GM13977 (cell line): Measurements from ENCODE around the gene SLC4A8.

ENCODE experiments used
- DNase-seq: peaks from one replicate; pipeline ENCODE4 v3.0.0; 2012; ENCODE audit warnings: low spot score
- CTCF ChIP-seq: IDR thresholded peaks from 2 replicates; pipeline ENCODE4 v1.5.1; 2012; ENCODE audit warnings: mild to moderate bottlenecking, control low read depth; ENCODE audit not compliant: insufficient read depth; ENCODE audit errors: extremely low read depth, missing control alignments
- in situ Hi-C: fragments of 300-500 bp; cut with MboI; formaldehyde crosslinking; loops from one replicate; pipeline ENCODE4 v1.12.0; 2022; ENCODE audit warnings: low sequenced_read_pairs, low pct_unique_long_range_greater_than_20kb, mixed read lengths, inconsistent platforms; ENCODE audit not compliant: unreplicated experiment

SLC4A8 gene

GRCh38 chr12:51395283-51396230 lies 29.1 kb upstream of the SLC4A8 start:
- in situ Hi-C loops = no loop called here
- no peak for TF ChIP-seq CTCF
- peak; percentile 57 for DNase-seq

- no peak for DNase-seq
- in situ Hi-C loops = no loop called here
- no peak for TF ChIP-seq CTCF
Measured at GRCh38 chr12:51397670-51398069, 27.0 kb upstream of the SLC4A8 start.

- in situ Hi-C loops = no loop called here
- TF ChIP-seq CTCF = no peak
- DNase-seq = no peak
Measured at GRCh38 chr12:51399891-51400290, 24.7 kb upstream of the SLC4A8 start.

GRCh38 chr12:51401020-51401419 lies 23.6 kb upstream of the SLC4A8 start:
- no peak for TF ChIP-seq CTCF
- DNase-seq = no peak
- in situ Hi-C loops = no loop called here

- no peak for DNase-seq
- no peak for TF ChIP-seq CTCF
- in situ Hi-C loops = no loop called here
Measured at GRCh38 chr12:51401486-51401885, 23.1 kb upstream of the SLC4A8 start.

GRCh38 chr12:51401900-51402299 lies 22.7 kb upstream of the SLC4A8 start:
- TF ChIP-seq CTCF = no peak
- in situ Hi-C loops = no loop called here

More at GRCh38 chr12:51401900-51402299, 22.7 kb upstream of the SLC4A8 start:
- no peak for DNase-seq
